NCI-H748 (cell line): ENCODE measurements around the gene OR4C6.
A peak's percentile ranks its signal among the peaks of the same experiment; 100 is the strongest.

Source experiments
- DNase-seq: peaks from one replicate; lab custom pipeline; 2025; ENCODE audit not compliant: unreplicated experiment; lab: John Stamatoyannopoulos, UW

Gene OR4C6

DNA sequence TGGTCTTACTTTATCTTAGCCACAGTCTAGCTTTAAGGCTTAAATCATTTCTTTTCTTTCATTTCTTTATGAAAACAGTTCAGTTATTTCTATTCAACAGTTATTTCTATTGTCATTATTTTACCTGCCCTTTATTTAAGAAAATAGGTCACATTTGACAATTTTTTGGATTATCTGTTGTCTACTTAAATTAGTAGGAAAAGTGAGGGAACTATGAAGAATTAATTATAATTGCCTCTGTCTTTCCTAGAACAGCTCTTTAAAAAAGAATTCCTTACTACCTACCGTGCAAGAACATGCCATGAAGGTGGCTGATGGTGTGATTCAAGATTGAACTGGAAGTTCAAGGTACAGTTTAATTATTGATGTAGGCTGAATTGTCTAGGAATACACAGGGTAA, at the start of gene OR4C6:
Gene OR4C6, plus strand, starts transcription at position 301 of the 400 bp plus-strand sequence. CDS start 2,966 bp downstream, outside the sequence.
- no peak for DNase-seq

DNA sequence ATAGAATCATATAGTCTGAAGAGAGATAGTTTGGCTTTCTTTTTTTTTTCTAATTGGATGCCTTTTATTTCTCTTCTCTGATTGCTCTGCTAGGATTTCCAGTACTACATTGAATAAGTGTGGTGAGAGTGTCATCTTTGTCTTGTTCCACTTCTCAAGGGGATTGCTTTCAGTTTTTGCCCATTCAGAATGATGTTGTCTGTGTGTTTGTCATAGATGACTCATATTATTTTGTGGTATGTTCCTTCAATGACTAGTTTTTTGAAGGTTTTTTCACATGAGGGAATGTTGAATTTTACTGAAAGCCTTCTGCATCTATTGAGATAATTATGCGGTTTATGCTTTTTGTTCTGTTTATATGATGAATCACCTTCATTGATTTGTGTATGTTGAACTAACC, 37.5 kb upstream of the OR4C6 start:
- DNase-seq = no peak

DNA sequence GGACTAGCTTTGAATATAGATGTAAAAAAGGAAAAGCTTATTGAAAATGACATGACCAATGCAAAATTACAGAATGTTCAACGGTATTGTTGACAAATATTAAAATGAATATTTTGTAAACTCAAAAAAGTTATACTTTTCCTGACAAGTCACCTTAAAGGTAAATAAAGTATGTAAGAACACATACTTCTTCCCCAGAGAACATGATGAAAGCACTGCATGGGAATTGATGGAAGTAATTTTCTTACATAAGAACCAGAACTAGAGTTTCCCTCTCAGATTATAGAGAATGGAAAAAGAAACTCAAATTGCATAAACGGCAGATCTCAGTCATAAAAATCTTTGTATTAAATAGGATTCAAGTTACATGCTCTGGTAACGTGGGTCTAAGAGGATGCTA, 27.2 kb upstream of the OR4C6 start, which contains the start of gene OR4P4:
Gene OR4P4, plus strand, starts transcription at position 301 of the 400 bp plus-strand sequence.
- no peak for DNase-seq

DNA sequence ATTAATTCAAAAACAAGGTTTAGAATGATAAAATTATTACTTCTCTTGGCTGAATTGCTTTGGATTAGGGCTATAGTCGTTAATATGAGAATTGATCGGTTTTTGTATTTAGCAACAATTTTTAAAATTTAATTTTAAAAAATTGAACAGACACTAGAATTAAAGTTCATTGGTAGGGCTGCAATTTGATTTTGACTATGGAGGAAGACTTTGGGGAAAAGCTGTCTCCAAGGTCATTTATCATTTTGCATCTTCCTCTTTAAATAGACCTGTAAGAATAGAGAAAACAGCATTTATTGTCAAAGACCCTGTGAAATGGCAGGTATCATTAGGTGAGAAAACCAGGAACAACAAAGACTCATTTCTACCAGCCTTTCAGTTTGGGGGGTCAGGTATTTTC, 14.0 kb upstream of the OR4C6 start, which contains the start of gene OR4S2:
Gene OR4S2, plus strand, starts transcription at position 301 of the 400 bp plus-strand sequence. CDS start 2,577 bp downstream, outside the sequence.
- DNase-seq = no peak

DNA sequence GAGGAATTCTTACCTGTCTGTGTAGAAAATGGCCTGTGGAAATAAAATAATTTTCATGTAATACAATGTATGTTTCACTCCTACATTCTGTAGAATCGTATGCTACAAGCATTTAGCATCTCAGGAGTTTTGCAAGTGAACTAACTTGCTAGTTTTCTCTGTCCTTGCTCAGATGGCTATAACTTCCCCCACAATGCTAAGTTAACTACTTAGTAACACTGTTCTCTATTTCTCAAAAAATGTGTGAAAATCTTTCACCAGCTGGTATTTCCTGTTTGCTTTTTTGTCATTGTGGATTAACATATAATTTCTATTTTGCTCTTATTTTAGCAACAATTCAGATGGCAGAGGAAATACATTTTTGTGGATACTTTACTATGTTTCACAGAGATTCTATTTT, 9.4 kb upstream of the OR4C6 start:
- no peak for DNase-seq

DNA sequence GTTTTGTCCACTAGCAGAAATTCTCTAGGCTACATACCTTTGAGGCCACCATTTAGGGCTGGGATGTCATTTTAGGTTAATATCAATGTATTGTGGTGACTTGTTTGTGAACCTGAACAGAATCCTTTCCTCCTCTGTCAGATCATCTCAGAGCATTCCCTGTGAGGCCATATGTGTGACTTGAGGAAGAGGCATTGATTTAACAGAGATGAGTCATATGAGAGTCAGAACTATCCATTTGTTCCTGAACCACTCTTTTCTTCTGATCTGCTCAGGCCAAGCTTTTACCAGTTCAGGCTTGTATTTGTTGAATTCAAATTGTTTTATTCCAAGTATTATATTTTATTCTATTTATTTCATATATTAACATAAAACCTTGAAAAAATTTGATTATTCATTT, 6.9 kb upstream of the OR4C6 start:
- DNase-seq = no peak

DNA sequence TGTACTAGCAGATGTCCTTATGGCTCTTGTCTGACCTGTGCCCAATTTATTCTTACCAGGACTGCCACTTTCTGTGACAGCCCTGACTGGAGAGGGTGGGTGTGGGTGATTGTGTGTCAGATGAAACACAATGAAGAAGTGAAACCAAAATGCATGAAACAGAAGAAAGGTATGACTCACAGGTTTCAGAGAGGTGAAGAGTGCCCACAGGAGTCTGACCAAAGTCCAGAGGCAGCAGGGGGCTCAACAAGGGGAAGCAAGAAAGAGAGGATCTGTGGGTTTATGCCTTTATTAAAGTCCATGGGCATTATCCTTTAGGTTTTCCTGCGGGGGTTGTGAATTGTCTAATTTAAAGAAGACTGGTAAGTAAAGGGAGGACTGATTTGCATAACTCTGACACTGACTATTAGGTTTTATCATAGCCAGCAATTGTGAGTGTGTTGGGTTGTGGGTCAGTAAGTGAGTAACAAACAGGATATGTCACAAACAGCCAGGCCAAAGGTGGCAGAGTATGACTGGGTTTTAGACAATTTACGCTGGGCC, 3.9 kb upstream of the OR4C6 start:
- DNase-seq = no peak

DNA sequence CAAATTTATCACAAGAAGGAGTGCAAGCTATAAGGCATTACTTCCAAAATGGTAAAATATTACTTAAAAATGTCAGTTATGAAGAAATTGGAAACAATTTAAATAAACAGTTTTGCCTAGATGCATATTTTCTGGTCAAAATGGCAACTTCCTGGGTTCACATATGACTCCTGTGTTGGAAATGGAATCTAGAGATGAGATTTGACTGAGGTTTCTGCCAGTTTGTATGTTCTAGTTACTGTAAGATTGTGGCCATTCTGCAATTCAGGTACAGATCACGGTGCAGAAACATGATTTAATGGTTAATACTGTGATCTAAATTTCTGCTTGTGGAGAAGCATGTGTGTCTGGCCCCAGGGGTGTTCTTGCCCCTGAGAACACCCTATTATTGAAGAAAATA, 3.4 kb upstream of the OR4C6 start:
- DNase-seq = no peak

DNA sequence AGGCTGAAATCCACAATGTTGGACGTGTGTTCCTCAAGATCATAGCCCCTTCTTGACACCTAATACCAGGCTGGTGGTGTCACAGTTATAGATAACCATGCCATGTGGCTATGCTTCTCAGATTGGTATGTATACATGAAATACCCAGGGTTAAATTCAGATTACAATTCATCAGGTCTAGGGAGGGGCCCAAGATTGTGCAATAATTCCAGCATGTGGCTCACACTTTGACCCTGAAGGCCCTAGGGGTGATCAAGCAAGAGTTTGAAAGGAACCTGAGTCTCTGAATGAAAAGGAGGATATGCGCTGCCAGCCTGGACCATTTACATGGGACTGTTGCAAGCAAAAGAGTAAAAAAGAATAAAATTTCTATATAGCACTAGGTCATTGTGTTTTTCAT, 7.4 kb downstream of the OR4C6 start:
- no peak for DNase-seq

DNA sequence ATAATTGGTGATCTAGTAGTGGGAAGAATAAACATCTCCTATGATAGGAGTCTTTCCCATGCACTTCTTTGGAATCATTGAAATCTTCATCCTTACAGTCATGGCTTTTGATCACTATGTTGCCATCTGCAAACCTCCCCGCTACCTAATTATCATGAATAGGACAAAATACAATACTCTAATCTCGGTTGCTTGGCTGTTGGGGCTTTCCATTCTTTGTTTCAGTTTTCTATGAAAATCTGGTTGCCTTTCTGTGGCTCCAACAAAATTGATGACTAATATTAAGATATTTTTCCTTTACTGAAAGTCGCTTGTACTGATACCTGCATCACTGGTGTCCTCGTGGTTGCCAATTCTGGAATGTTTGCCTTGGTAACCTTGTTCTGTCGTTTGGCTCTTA, 11.9 kb downstream of the OR4C6 start:
- DNase-seq = no peak

DNA sequence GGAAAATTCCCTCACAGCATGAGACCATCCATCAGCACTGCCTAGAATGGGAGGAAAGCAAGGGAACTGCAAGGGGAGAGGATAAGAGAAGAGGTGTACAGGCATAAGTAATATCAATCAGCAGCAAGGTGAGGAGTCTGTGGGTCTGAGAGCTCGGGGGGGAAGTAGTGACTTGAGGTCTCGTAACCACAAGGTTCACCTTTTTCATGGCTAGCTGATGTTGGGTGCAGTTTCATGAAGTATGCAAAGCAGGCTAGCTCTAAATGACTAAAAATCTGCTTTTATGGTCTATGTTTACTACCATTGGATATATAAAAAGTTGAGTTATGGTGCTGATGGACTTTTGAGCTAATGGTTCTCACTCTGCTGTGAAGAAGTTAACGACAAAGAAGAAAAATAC, 35.8 kb downstream of the OR4C6 start:
- DNase-seq = no peak

DNA sequence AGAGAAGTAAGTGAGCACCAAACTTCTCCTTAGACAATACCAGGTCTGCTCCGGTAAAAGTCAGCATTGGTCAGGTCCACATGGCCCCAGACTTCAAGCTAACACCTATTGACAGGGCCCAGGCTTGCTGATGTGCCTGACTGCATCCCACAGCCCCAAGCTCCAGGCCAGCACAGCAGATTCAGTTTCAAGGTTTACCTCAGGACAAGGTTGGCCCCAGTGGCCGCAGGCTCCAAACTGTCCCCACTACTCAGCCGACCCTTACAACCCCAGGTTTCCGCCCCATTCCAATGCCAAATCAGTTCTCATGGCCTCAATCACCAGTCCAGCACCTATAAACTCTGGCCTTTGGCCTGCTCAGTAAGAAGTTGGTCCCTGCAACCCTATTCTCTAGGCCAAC, 39.4 kb downstream of the OR4C6 start:
- DNase-seq = no peak

DNA sequence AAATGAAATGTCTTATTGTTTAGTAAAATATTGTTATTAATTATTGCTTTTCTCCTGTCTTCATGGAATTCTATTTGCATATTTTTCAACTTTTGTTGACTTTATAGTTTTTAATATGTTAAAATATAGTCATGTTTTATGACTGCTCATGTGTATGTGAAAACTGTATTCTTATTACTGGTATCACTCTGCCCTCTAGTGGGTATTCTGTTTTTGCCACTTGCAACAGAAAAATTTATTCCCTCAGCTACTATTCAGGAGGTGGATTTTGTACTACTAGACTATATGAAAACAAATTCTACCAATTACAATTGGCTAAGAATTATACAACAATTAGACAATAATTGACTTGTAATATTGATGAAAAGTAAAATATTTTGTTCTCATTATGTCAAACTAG, 45.0 kb downstream of the OR4C6 start:
- DNase-seq = peak; percentile 44

DNA sequence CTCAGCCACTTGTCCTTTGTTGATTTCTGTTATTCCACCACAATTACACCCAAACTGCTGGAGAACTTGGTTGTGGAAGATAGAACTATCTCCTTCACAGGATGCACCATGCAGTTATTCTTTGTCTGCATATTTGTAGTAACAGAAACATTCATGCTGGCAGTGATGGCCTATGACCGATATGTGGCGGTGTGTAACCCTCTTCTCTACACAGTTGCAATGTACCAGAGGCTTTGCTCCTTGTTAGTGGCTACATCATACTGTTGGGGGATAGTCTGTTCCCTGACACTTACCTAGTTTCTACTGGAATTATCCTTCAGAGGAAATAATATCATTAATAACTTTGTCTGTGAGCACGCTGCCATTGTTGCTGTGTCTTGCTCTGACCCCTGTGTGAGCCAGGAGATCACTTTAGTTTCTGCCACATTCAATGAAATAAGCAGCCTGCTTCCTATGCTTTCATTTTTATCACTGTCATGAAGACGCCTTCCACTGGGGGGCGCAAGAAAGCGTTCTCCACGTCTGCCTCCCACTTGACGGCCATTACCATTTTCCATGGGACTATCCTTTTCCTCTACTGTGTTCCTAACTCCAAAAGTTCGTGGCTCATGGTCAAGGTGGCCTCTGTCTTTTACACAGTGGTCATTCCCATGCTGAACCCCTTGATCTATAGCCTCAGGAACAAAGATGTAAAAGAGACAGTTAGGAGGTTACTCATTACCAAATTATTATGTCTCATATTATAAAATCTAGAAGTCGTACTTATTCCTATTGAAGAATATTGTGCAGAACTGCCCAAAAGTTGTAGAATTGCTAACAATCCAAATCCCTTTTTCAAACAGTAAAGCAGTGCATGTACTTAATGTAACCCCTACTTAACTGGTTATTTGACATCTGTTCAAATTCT, 53.2 kb downstream of the OR4C6 start:
- peak; percentile 33 for DNase-seq
